RWPE2 (cell line): ENCODE results near the gene FANK1.

Experiments
- ATAC-seq: fragments of 200-7000 bp; cut with Tn5 transposase; 3 replicates; pipeline ENCODE4 v1.9.1; 2021; ENCODE audit warnings: low read depth
- DNase-seq: peaks from one replicate; pipeline ENCODE4 v3.0.0-alpha.2; 2020; ENCODE audit warnings: low spot score
- H3K27ac ChIP-seq: fragments of 450-650 bp; 2 replicates; pipeline ENCODE4 v1.5.1; 2017; ENCODE audit warnings: mild to moderate bottlenecking; ENCODE audit not compliant: poor library complexity, severe bottlenecking
- H3K27me3 ChIP-seq: fragments of 250-450 bp; sonication (Bioruptor Pico); 2 replicates; pipeline ENCODE4 v1.5.1; 2021; ENCODE audit warnings: mild to moderate bottlenecking, moderate library complexity; ENCODE audit not compliant: insufficient read depth, poor library complexity, severe bottlenecking
- H3K36me3 ChIP-seq: fragments of 250-450 bp; sonication (Bioruptor Pico); 2 replicates; pipeline ENCODE4 v1.5.1; 2020; ENCODE audit warnings: low read depth, mild to moderate bottlenecking, moderate library complexity
- H3K4me1 ChIP-seq: fragments of 250-450 bp; sonication (Bioruptor Pico); 2 replicates; pipeline ENCODE4 v1.5.1; 2021; ENCODE audit warnings: mild to moderate bottlenecking, moderate library complexity; ENCODE audit not compliant: insufficient read depth, poor library complexity, severe bottlenecking
- H3K4me3 ChIP-seq: fragments of 250-450 bp; sonication (Bioruptor Pico); 2 replicates; pipeline ENCODE4 v1.5.1; 2021; ENCODE audit warnings: mild to moderate bottlenecking, moderate library complexity; ENCODE audit not compliant: severe bottlenecking
- H3K9me3 ChIP-seq: fragments of 250-450 bp; sonication (Bioruptor Pico); 2 replicates; pipeline ENCODE4 v1.5.1; 2021; ENCODE audit warnings: mild to moderate bottlenecking, moderate library complexity; ENCODE audit not compliant: severe bottlenecking
- CTCF ChIP-seq: fragments of 450-650 bp; IDR thresholded peaks from one replicate; pipeline ENCODE4 v1.5.1; 2017; ENCODE audit warnings: mild to moderate bottlenecking, moderate library complexity; ENCODE audit not compliant: poor library complexity, severe bottlenecking

The FANK1 gene

DNA sequence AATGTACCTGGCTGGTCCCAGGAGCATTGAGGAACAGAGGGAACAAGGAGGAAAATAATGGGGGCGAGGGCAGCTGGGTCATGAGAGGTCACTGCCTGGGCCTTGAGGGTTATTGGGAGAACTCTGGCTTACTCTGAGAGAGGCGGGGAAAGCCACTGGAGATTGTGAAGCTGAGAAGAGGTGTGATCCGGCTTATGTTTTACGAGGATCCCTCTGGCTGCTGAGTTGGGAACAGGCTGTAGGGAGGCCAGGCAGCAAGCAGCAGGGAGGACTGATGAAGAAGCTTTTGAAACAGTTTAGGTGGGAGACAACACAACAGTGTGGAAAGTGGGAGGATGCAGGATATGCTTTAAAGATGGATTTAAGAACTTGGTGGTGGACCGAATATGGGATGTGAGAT, 87.3 kb downstream of the FANK1 start:
- Histone ChIP-seq H3K4me3 (no peak overlapping the region), H3K9me3 (no peaks in the 10 kb centered on the region), H3K4me1 (no peaks in the 10 kb centered on the region), H3K36me3 (no peaks in the 10 kb centered on the region), H3K27me3 (no peaks in the 10 kb centered on the region), H3K27ac (no peak overlapping the region)
- no peak for ATAC-seq
- no peak for DNase-seq
- no peak for TF ChIP-seq CTCF

- H3K27ac ChIP-seq: no peak overlapping the region
- TF ChIP-seq CTCF: no peak
- H3K4me3 ChIP-seq: no peak overlapping the region
- DNase-seq: no peak
- no peaks in the 10 kb centered on the region for H3K27me3 ChIP-seq
- no peaks in the 10 kb centered on the region for H3K4me1 ChIP-seq
- H3K9me3 ChIP-seq: no peaks in the 10 kb centered on the region
- H3K36me3 ChIP-seq: no peaks in the 10 kb centered on the region
- no peak for ATAC-seq
These were observed 88.0 kb downstream of the FANK1 start for GRCh38 chr10:125984346-125984745.

- no peak for TF ChIP-seq CTCF
- ATAC-seq (no peak), DNase-seq (no peak)
- no peak overlapping the region for H3K27ac ChIP-seq
- H3K27me3 ChIP-seq: no peaks in the 10 kb centered on the region
- H3K36me3 ChIP-seq: no peaks in the 10 kb centered on the region
- no peaks in the 10 kb centered on the region for H3K9me3 ChIP-seq
- no peaks in the 10 kb centered on the region for H3K4me1 ChIP-seq
- no peak overlapping the region for H3K4me3 ChIP-seq
These were observed 88.6 kb downstream of the FANK1 start for GRCh38 chr10:125984865-125985495.

DNA sequence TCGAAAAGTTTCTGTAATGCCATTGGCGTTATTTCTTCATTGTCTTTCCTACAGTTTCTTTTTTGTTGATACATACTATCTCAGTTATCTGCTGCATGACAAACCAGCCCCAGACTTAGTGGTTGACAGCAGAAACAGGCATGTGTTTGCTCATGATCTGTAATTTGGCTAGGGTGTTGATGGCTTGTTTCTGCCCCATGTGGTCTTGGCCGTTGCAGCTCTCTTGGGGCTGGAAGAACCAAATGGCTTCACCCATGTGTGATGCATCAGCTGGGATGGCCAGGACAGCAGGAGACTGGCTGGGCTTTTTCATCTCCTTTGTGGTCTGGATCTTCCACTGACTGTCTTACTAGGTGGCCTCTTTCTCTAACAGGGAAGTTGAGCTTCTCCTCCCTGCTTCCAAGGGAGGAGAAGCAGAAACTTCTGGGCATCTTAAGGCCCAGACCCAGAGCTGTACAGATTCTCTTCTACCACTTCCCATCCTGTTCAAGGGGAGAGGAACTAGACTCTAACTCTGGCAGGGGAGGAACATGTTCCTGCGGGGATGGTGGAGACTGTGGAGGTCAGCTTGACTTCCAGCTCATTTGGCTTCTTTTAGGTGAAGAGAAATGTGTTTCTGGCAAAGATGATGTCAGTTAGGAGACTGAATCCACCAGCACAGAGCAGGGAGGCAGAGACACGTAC, 89.3 kb downstream of the FANK1 start:
- Histone ChIP-seq H3K4me3 (no peak overlapping the region), H3K27me3 (no peaks in the 10 kb centered on the region), H3K4me1 (no peaks in the 10 kb centered on the region), H3K27ac (no peak overlapping the region), H3K36me3 (no peaks in the 10 kb centered on the region), H3K9me3 (no peaks in the 10 kb centered on the region)
- no peak for DNase-seq
- ATAC-seq: no peak
- TF ChIP-seq CTCF: no peak

DNA sequence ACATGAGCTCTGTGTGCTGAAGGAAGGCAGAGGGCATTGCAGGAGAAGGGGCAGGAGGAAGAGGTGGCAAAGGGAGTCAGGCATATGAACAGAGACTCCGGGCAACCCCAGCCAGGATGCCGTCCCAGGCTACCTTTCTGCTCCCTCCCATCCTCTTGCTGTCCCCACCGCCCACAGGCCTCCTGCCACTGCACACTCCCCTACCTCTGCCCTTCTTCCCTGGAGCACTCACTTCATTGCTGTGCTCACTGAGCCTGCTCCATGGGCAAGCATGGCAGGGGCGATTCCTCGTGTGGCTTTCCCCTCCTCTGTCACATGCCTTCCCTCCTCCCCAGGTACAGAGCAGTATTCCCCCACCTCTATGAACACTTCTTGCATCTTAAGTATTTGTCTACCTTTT, 93.4 kb downstream of the FANK1 start:
- Histone ChIP-seq H3K4me1 (no peaks in the 10 kb centered on the region), H3K27me3 (no peaks in the 10 kb centered on the region), H3K36me3 (no peaks in the 10 kb centered on the region), H3K4me3 (no peak overlapping the region), H3K9me3 (no peaks in the 10 kb centered on the region), H3K27ac (no peak overlapping the region)
- TF ChIP-seq CTCF: no peak
- ATAC-seq: no peak
- no peak for DNase-seq
